GM12875 (cell line): ENCODE results near the gene POLN.

ENCODE experiments used
- H3K4me3 ChIP-seq: one replicate; pipeline ENCODE4 v1.5.1; 2011; ENCODE audit warnings: low read depth, low read length, control low read depth
- CTCF ChIP-seq: IDR thresholded peaks from 2 replicates; pipeline ENCODE4 v1.5.1; 2011; ENCODE audit warnings: low read depth, mild to moderate bottlenecking, control low read depth, inconsistent platforms, low read length, moderate library complexity, borderline replicate concordance; ENCODE audit not compliant: insufficient read depth

POLN gene

GRCh38 chr4:2096073-2096609 is 145.8 kb downstream of the POLN start:
- TF ChIP-seq CTCF: no peak
- H3K4me3 ChIP-seq: no peak overlapping the region

GRCh38 chr4:2095236-2096072 is 146.5 kb downstream of the POLN start:
- H3K4me3 ChIP-seq: no peak overlapping the region
- no peak for TF ChIP-seq CTCF

- H3K4me3 ChIP-seq: no peak overlapping the region
- no peak for TF ChIP-seq CTCF
These were observed 147.4 kb downstream of the POLN start for GRCh38 chr4:2094545-2094944.

- H3K4me3 ChIP-seq: no peak overlapping the region
- TF ChIP-seq CTCF: no peak
These were observed 148.7 kb downstream of the POLN start for GRCh38 chr4:2093265-2093664.

GRCh38 chr4:2092669-2093053 is 149.3 kb downstream of the POLN start:
- H3K4me3 ChIP-seq: no peak overlapping the region

GRCh38 chr4:2091990-2092668 is 149.8 kb downstream of the POLN start:
- no peak overlapping the region for H3K4me3 ChIP-seq
- TF ChIP-seq CTCF: no peak

More at GRCh38 chr4:2092669-2093053, 149.3 kb downstream of the POLN start:
- no peak for TF ChIP-seq CTCF

GRCh38 chr4:2090642-2091041 is 151.3 kb downstream of the POLN start:
- no peak overlapping the region for H3K4me3 ChIP-seq
- no peak for TF ChIP-seq CTCF
